Fibroblast of villous mesenchyme (primary cell): Measurements from ENCODE around the gene PLXNB2. TPM values are rescaled to one million over a fixed set of nuclear protein-coding genes. Genes with fewer than 3 reads are reported as not detected.

Experiments used
- DNase-seq: peaks from one replicate; pipeline ENCODE4 v3.0.0-alpha.2; 2010; ENCODE audit warnings: low read depth
- H3K4me3 ChIP-seq: 2 replicates; pipeline ENCODE4 v1.5.1; 2011; ENCODE audit warnings: low read depth, mild to moderate bottlenecking, low read length
- CTCF ChIP-seq: IDR thresholded peaks from 2 replicates; pipeline ENCODE4 v1.5.1; 2012; ENCODE audit warnings: low read depth, mild to moderate bottlenecking, low read length; ENCODE audit not compliant: insufficient read depth
- total RNA-seq: library from RNA; depleted of rRNA; stranded (reverse); fragments of >200 nt; gene quantifications from 2 replicates; pipeline ENCODE4 v1.2.3, GENCODE V29; 2012

The PLXNB2 gene
- total RNA-seq, 1 donor, result 168 TPM

GRCh38 chr22:50289942-50290630 is 17.4 kb downstream of the PLXNB2 start:
- no peak for TF ChIP-seq CTCF
- H3K4me3 ChIP-seq, result no peak overlapping the region
- DNase-seq, result no peak

- DNase-seq, result no peak
- no peak overlapping the region for H3K4me3 ChIP-seq
- TF ChIP-seq CTCF, result no peak
Measured at GRCh38 chr22:50289151-50289941, 18.1 kb downstream of the PLXNB2 start.

GRCh38 chr22:50287731-50288130 is 19.7 kb downstream of the PLXNB2 start:
- no peak for DNase-seq
- TF ChIP-seq CTCF, result no peak
- no peak overlapping the region for H3K4me3 ChIP-seq

GRCh38 chr22:50286701-50287318 is 20.6 kb downstream of the PLXNB2 start:
- no peak for TF ChIP-seq CTCF
- DNase-seq, result no peak
- no peak overlapping the region for H3K4me3 ChIP-seq

GRCh38 chr22:50286275-50286674 is 21.2 kb downstream of the PLXNB2 start:
- no peak overlapping the region for H3K4me3 ChIP-seq
- TF ChIP-seq CTCF, result no peak
- no peak for DNase-seq

- TF ChIP-seq CTCF, result no peak
- no peak overlapping the region for H3K4me3 ChIP-seq
- no peak for DNase-seq
Measured at GRCh38 chr22:50285568-50286229, 21.7 kb downstream of the PLXNB2 start.
